Prostate gland (tissue), 2 donors: ENCODE results near the gene SLC22A1. TPM values are rescaled to one million over a fixed set of nuclear protein-coding genes. Genes with fewer than 3 reads are reported as not detected.
A peak's percentile ranks its signal among the peaks of the same experiment; 100 is the strongest.

Source experiments
- DNase-seq: peaks from one replicate; pipeline ENCODE4 v3.0.0-alpha.2; 2019; ENCODE audit warnings: low spot score
- H3K27ac ChIP-seq, 2 donors: fragments of 200-600 bp; sonication (generic); 2 replicates each; pipeline ENCODE4 v1.5.1; 2017 to 2019
- H3K27me3 ChIP-seq: fragments of 200-600 bp; sonication (generic); replicated peaks from 2 replicates; pipeline ENCODE4 v1.5.1; 2019; ENCODE audit not compliant: insufficient read depth
- H3K36me3 ChIP-seq, 2 donors: fragments of 200-600 bp; sonication (generic); 1 replicate in 1 of 2; 2 replicates in 1 of 2; pipeline versions ENCODE4 v1.5.1 to v1.8.1; 2017 to 2019
- H3K4me1 ChIP-seq: fragments of 200-600 bp; sonication (generic); replicated peaks from 2 replicates; pipeline ENCODE4 v1.5.1; 2019
- H3K4me3 ChIP-seq, 2 donors: fragments of 200-600 bp; sonication (generic); 2 replicates each; pipeline ENCODE4 v1.5.1; 2017 to 2019
- H3K9me3 ChIP-seq: fragments of 200-600 bp; sonication (generic); 2 replicates; pipeline ENCODE4 v1.5.1; 2017
- CTCF ChIP-seq, 4 experiments: fragments of 200-600 bp in 2 of 4; fragments of 450-650 bp in 2 of 4; sonication (generic) in 2 of 4; IDR thresholded peaks; 1 replicate in 3 of 4; 2 replicates in 1 of 4; pipeline ENCODE4 v1.5.1; 2016 to 2019; ENCODE audit warnings: antibody characterized with exemption in 4 of 4, mild to moderate bottlenecking in 2 of 4, moderate library complexity in 2 of 4
- POLR2A ChIP-seq: fragments of 450-650 bp; IDR thresholded peaks from one replicate; pipeline ENCODE4 v1.6.1; 2016; ENCODE audit warnings: antibody characterized with exemption, mild to moderate bottlenecking
- POLR2AphosphoS5 ChIP-seq: sonication (generic); formaldehyde crosslinking; IDR thresholded peaks from one replicate; pipeline ENCODE4 v1.6.1; 2017; ENCODE audit warnings: antibody characterized with exemption
- WGBS: methylation state at CpG from one replicate; pipeline ENCODE4 v1.1.5; 2018; 5-methylcytosine and 5-hydroxymethylcytosine counted together
- intact Hi-C: fragments of 100-400 bp; cut with DNase I; formaldehyde crosslinking; loops from one replicate; pipeline ENCODE4 v1.14.2; 2022
- total RNA-seq, 2 donors: library from RNA; depleted of rRNA; stranded (reverse); fragments of >200 nt; gene quantifications; one replicate each; pipeline ENCODE4 v1.1.0, GENCODE V29; 2016

The SLC22A1 gene
- total RNA-seq, 2 donors from 2014 or later: 0.80 to 4.4 TPM

GRCh38 chr6:160177220-160177619 lies 55.6 kb downstream of the SLC22A1 start:
- Histone ChIP-seq H3K27ac (no peak overlapping the region), H3K27me3 (no peaks in the 10 kb centered on the region), H3K4me1 (no peaks in the 10 kb centered on the region), H3K4me3 (no peak overlapping the region), H3K9me3 (no peaks in the 10 kb centered on the region), H3K36me3 (no peaks in the 10 kb centered on the region)
- no peak for TF ChIP-seq CTCF (IDR thresholded peaks at IDR 0.05)
- no peak for TF ChIP-seq POLR2A
- no peak for TF ChIP-seq POLR2AphosphoS5
- 46% methylated on average over 2 of the region's 2 CpGs for WGBS
- intact Hi-C loops: no loop called here
- DNase-seq: no peak

- Histone ChIP-seq H3K27ac (no peak overlapping the region), H3K9me3 (no peaks in the 10 kb centered on the region), H3K4me3 (no peak overlapping the region), H3K36me3 (no peaks in the 10 kb centered on the region), H3K4me1 (no peaks in the 10 kb centered on the region), H3K27me3 (no peaks in the 10 kb centered on the region)
- 73% methylated on average over 5 of the region's 5 CpGs for WGBS
- intact Hi-C loops: no loop called here
- TF ChIP-seq CTCF (IDR thresholded peaks at IDR 0.05): no peak
- TF ChIP-seq POLR2AphosphoS5: no peak
- TF ChIP-seq POLR2A: no peak
- DNase-seq: no peak
Measured at GRCh38 chr6:160178271-160178670, 56.7 kb downstream of the SLC22A1 start.

GRCh38 chr6:160180706-160181105 lies 59.1 kb downstream of the SLC22A1 start:
- TF ChIP-seq POLR2AphosphoS5 (no peak), CTCF (IDR thresholded peaks at IDR 0.05) (no peak), POLR2A (no peak)
- intact Hi-C loops: no loop called here
- WGBS: 21% methylated on average over 1 of the region's 1 CpG
- Histone ChIP-seq H3K36me3 (no peaks in the 10 kb centered on the region), H3K27ac (peak overlapping the region in 1 of 2 donors; percentile 43), H3K4me3 (no peak overlapping the region), H3K27me3 (no peaks in the 10 kb centered on the region), H3K4me1 (no peaks in the 10 kb centered on the region), H3K9me3 (no peaks in the 10 kb centered on the region)
- no peak for DNase-seq

- no peaks in the 10 kb centered on the region for H3K27me3 ChIP-seq
- no peak overlapping the region for H3K27ac ChIP-seq
- no peak for DNase-seq
- H3K4me1 ChIP-seq: no peaks in the 10 kb centered on the region
- intact Hi-C loops: no loop called here
- no peaks in the 10 kb centered on the region for H3K36me3 ChIP-seq
- H3K9me3 ChIP-seq: no peaks in the 10 kb centered on the region
- H3K4me3 ChIP-seq: no peak overlapping the region
- no peak for TF ChIP-seq POLR2A
- WGBS: 64% methylated on average over 1 of the region's 1 CpG
Measured at GRCh38 chr6:160188773-160189172, 67.2 kb downstream of the SLC22A1 start.

- no peak for TF ChIP-seq CTCF (IDR thresholded peaks at IDR 0.05)
- no peak for TF ChIP-seq POLR2AphosphoS5
- TF ChIP-seq POLR2A: no peak
- Histone ChIP-seq H3K27ac (no peak overlapping the region), H3K4me3 (no peak overlapping the region), H3K4me1 (no peaks in the 10 kb centered on the region), H3K36me3 (no peaks in the 10 kb centered on the region), H3K9me3 (no peaks in the 10 kb centered on the region), H3K27me3 (no peaks in the 10 kb centered on the region)
- DNase-seq: no peak
- 67% methylated on average over 1 of the region's 1 CpG for WGBS
- intact Hi-C loops: no loop called here
Measured at GRCh38 chr6:160190081-160190480, 68.5 kb downstream of the SLC22A1 start.
